ENCODE data around the gene NT5C1A.

Gene NT5C1A

DNA sequence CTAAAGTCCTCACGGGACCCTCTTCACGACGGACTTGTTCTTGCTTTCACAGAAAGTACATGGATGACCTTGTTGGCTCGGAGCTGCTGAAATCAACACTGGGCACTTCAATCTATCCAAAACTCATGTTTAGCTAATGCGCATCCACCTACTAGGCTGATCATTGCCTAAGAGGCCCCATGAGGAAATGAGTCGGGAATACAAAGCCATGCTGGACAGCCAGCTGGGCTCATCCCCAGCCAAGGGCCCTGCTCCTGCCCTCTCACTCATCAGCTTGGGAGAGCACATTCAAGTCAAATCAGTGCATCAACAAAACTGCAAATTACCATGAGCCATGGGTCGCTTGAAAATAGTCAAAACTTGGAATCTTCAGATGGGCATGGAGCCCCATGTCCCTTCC, 17.6 kb downstream of the NT5C1A start:
- H3K36me3 ChIP-seq (ENCODE audit: control insufficient read depth, insufficient read depth, low read length) = no peaks in the 10 kb centered on the region
- H3K9ac ChIP-seq (ENCODE audit: low read length) = no peak overlapping the region
- no peaks in the 10 kb centered on the region for H3K4me1 ChIP-seq (ENCODE audit: control insufficient read depth, insufficient read depth, low read length)
- no peak overlapping the region for H3K27ac ChIP-seq (ENCODE audit: low read depth, low read length)
- H3K4me3 ChIP-seq (ENCODE audit: low read length) = no peak overlapping the region
- no peaks in the 10 kb centered on the region for H3K27me3 ChIP-seq (ENCODE audit: control insufficient read depth, insufficient read depth, low read length)

DNA sequence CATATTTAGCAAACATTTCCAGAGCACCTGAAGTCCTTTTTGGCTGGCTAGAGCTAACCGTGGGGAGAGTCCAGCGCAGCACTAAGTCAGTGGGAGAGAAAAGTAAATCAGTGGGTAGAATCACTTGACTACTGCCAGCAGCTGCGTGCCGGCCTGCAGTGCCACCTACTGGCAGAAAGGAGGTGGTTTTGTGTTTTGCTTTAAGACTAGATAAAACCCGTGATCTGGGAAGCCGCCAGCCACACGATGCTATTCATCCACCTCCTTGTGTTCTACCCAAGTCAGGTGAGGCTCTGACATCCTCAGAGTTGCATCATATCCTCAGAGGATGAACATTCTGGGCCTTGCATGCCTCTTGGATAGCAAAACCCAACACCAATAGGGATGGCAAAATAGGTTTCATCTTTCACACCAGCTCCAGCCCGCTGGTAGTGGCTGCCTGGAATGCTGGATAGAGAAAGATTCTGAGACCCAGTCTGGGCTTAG, 18.3 kb downstream of the NT5C1A start:
- Histone ChIP-seq H3K4me1 (ENCODE audit: control insufficient read depth, insufficient read depth, low read length) (no peaks in the 10 kb centered on the region), H3K9ac (ENCODE audit: low read length) (no peak overlapping the region), H3K27me3 (ENCODE audit: control insufficient read depth, insufficient read depth, low read length) (no peaks in the 10 kb centered on the region), H3K36me3 (ENCODE audit: control insufficient read depth, insufficient read depth, low read length) (no peaks in the 10 kb centered on the region), H3K27ac (ENCODE audit: low read depth, low read length) (no peak overlapping the region), H3K4me3 (ENCODE audit: low read length) (no peak overlapping the region)

GRCh38 chr1:39652554-39652953, 19.4 kb downstream of the NT5C1A start:
- H3K9ac ChIP-seq (ENCODE audit: low read length) = no peak overlapping the region
- H3K36me3 ChIP-seq (ENCODE audit: control insufficient read depth, insufficient read depth, low read length) = no peaks in the 10 kb centered on the region
- H3K4me3 ChIP-seq (ENCODE audit: low read length) = no peak overlapping the region
- no peak overlapping the region for H3K27ac ChIP-seq (ENCODE audit: low read depth, low read length)
- no peaks in the 10 kb centered on the region for H3K4me1 ChIP-seq (ENCODE audit: control insufficient read depth, insufficient read depth, low read length)
- no peaks in the 10 kb centered on the region for H3K27me3 ChIP-seq (ENCODE audit: control insufficient read depth, insufficient read depth, low read length)

- H3K4me1 ChIP-seq (ENCODE audit: control insufficient read depth, insufficient read depth, low read length) = no peaks in the 10 kb centered on the region
- no peak overlapping the region for H3K9ac ChIP-seq (ENCODE audit: low read length)
- H3K27me3 ChIP-seq (ENCODE audit: control insufficient read depth, insufficient read depth, low read length) = no peaks in the 10 kb centered on the region
- H3K4me3 ChIP-seq (ENCODE audit: low read length) = no peak overlapping the region
- no peak overlapping the region for H3K27ac ChIP-seq (ENCODE audit: low read depth, low read length)
- no peaks in the 10 kb centered on the region for H3K36me3 ChIP-seq (ENCODE audit: control insufficient read depth, insufficient read depth, low read length)
Measured at GRCh38 chr1:39652105-39652504, 19.8 kb downstream of the NT5C1A start.

DNA sequence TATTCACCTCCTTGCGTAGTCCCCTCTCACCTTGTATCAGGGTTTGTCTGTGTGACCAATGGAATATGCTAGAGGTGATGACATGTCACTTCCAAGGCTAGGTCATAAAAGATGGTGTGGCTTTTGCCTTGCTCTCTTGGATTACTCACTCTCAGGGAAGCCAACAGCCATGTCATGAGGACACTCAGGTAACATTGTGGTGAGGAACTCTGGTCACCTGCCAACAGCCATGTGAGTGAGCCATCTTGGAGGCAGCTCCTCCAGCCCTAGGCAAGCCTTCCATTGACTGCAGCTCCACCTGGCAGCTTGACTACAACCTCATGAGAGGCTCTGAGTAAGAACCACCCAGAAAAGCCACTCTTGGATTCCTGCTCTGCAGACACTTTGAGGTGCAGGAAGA, 21.5 kb downstream of the NT5C1A start:
- H3K27ac ChIP-seq (ENCODE audit: low read depth, low read length) = no peak overlapping the region
- H3K4me3 ChIP-seq (ENCODE audit: low read length) = no peak overlapping the region
- no peaks in the 10 kb centered on the region for H3K36me3 ChIP-seq (ENCODE audit: control insufficient read depth, insufficient read depth, low read length)
- no peaks in the 10 kb centered on the region for H3K27me3 ChIP-seq (ENCODE audit: control insufficient read depth, insufficient read depth, low read length)
- H3K4me1 ChIP-seq (ENCODE audit: control insufficient read depth, insufficient read depth, low read length) = no peaks in the 10 kb centered on the region
- no peak overlapping the region for H3K9ac ChIP-seq (ENCODE audit: low read length)

DNA sequence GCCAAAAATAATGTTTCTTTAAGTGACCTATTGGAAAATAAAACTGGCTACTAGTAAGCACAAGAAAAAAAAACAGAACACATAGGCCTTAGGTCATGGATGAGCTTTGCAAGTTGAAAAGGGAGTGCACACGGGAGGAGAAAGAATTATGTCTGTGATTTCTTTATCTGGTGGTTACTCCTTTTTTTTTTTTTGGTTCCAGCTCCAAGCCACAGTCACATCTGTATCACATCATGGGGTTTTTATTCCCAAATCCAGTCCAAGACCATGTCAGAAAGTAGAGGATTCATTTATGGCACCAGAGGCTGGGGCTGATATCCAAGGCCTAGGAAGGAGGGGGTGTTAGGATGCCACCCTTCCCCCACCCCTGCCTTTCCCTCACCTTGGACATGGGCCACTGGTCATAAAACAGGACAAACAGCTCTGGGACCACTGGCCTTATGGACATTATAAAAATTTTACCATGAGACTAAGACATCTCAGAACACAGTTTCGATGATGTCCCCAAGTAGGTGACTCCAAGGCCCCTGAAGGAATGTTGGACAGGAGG, 22.2 kb downstream of the NT5C1A start:
- H3K27me3 ChIP-seq (ENCODE audit: control insufficient read depth, insufficient read depth, low read length) = no peaks in the 10 kb centered on the region
- H3K4me3 ChIP-seq (ENCODE audit: low read length) = no peak overlapping the region
- no peak overlapping the region for H3K27ac ChIP-seq (ENCODE audit: low read depth, low read length)
- H3K4me1 ChIP-seq (ENCODE audit: control insufficient read depth, insufficient read depth, low read length) = no peaks in the 10 kb centered on the region
- H3K36me3 ChIP-seq (ENCODE audit: control insufficient read depth, insufficient read depth, low read length) = no peaks in the 10 kb centered on the region
- no peak overlapping the region for H3K9ac ChIP-seq (ENCODE audit: low read length)

GRCh38 chr1:39648496-39648895, 23.4 kb downstream of the NT5C1A start:
- no peaks in the 10 kb centered on the region for H3K27me3 ChIP-seq (ENCODE audit: control insufficient read depth, insufficient read depth, low read length)
- H3K27ac ChIP-seq (ENCODE audit: low read depth, low read length) = no peak overlapping the region
- H3K4me1 ChIP-seq (ENCODE audit: control insufficient read depth, insufficient read depth, low read length) = no peaks in the 10 kb centered on the region
- no peaks in the 10 kb centered on the region for H3K36me3 ChIP-seq (ENCODE audit: control insufficient read depth, insufficient read depth, low read length)
- no peak overlapping the region for H3K9ac ChIP-seq (ENCODE audit: low read length)
- H3K4me3 ChIP-seq (ENCODE audit: low read length) = no peak overlapping the region

DNA sequence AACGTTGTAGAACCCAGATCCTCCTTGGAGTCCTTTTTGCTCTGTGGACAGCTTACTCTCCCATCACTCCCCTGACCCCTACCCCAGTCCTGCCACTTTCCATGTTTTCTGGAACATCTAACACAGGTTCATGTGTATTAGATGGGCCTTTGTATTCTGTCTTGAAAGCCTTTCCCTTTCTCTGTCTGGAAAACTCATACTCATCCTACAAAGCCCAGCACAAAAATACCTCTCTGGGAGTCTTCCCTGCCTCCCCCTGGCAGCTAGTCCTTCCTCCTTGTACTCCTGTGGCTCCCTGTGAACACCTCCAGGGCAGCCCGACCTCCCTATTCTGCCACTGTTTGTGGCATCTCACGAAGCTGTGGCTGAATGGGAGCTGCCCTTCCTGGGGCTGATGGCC, 24.7 kb downstream of the NT5C1A start:
- Histone ChIP-seq H3K9ac (ENCODE audit: low read length) (no peak overlapping the region), H3K4me1 (ENCODE audit: control insufficient read depth, insufficient read depth, low read length) (no peaks in the 10 kb centered on the region), H3K36me3 (ENCODE audit: control insufficient read depth, insufficient read depth, low read length) (no peaks in the 10 kb centered on the region), H3K27ac (ENCODE audit: low read depth, low read length) (no peak overlapping the region), H3K27me3 (ENCODE audit: control insufficient read depth, insufficient read depth, low read length) (no peaks in the 10 kb centered on the region), H3K4me3 (ENCODE audit: low read length) (no peak overlapping the region)

DNA sequence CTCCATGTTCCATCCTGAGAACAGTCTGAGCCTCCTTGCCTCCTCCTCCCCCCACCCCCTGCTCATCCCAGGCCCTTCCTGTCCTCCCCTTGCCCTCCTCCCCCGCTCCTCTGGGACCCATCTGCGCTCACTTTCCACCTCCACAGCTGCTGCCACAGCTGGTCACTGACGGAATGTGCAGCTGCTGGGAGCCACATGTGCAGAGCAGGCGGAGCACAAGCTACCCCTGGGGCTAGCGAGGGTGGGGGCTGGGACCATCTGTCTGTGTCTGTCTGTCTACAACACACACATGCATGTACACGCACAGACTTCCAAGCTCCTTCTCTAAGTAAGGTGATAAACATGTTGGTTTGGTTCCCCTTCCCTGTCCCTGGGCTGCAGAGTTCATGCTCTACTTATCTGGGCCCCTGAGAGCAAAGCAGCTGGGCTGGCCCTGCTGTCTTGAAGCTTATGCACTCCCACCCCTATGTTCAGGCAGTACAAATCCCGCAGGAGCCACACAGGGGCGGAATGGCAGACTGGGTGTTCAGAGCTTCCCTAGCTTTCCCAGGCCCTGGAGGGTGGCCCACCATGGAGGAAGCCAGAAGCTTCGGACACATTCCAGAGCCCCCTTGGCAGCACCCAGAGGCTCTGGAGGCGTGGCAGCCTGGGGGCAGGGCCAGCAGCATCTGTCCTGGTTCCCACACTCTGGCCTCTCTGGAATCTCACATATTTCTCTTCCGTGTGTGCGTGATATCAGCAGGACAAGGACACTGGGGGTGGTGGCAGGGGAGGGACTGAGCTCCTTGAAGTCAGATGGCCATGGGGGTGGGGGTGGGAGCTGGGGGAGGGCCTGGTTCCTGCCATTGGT, 25.4 kb downstream of the NT5C1A start:
- no peaks in the 10 kb centered on the region for H3K27me3 ChIP-seq (ENCODE audit: control insufficient read depth, insufficient read depth, low read length)
- H3K27ac ChIP-seq (ENCODE audit: low read depth, low read length) = no peak overlapping the region
- H3K4me3 ChIP-seq (ENCODE audit: low read length) = no peak overlapping the region
- H3K9ac ChIP-seq (ENCODE audit: low read length) = no peak overlapping the region
- H3K4me1 ChIP-seq (ENCODE audit: control insufficient read depth, insufficient read depth, low read length) = no peaks in the 10 kb centered on the region
- no peaks in the 10 kb centered on the region for H3K36me3 ChIP-seq (ENCODE audit: control insufficient read depth, insufficient read depth, low read length)

GRCh38 chr1:39645411-39646043, 26.4 kb downstream of the NT5C1A start:
- Histone ChIP-seq H3K27ac (ENCODE audit: low read depth, low read length) (no peak overlapping the region), H3K36me3 (ENCODE audit: control insufficient read depth, insufficient read depth, low read length) (no peaks in the 10 kb centered on the region), H3K4me3 (ENCODE audit: low read length) (no peak overlapping the region), H3K4me1 (ENCODE audit: control insufficient read depth, insufficient read depth, low read length) (no peaks in the 10 kb centered on the region), H3K9ac (ENCODE audit: low read length) (no peak overlapping the region), H3K27me3 (ENCODE audit: control insufficient read depth, insufficient read depth, low read length) (no peaks in the 10 kb centered on the region)

DNA sequence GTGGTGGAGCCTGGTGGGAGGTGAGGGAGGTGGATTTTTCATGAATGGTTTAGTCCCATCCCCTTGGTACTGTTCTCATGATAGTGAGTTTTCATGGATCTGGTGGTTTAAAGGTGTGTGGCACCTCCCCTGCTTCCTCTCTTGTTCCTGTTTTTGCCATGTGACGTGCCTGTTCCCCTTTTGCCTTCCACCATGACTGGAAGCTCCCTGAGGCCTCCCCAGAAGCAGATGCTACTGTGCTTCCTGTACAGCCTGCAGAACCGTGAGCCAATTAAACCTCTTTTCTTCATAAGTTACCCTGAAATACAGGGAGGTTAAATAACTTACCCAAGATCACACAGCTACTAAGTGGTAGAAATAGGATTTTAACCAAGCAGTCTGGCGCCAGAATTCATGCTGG, 28.2 kb downstream of the NT5C1A start:
- H3K27ac ChIP-seq (ENCODE audit: low read depth, low read length) = no peak overlapping the region
- H3K9ac ChIP-seq (ENCODE audit: low read length) = no peak overlapping the region
- no peaks in the 10 kb centered on the region for H3K4me1 ChIP-seq (ENCODE audit: control insufficient read depth, insufficient read depth, low read length)
- H3K36me3 ChIP-seq (ENCODE audit: control insufficient read depth, insufficient read depth, low read length) = no peaks in the 10 kb centered on the region
- H3K27me3 ChIP-seq (ENCODE audit: control insufficient read depth, insufficient read depth, low read length) = peaks cover 7% of the 10 kb centered on the region
- no peak overlapping the region for H3K4me3 ChIP-seq (ENCODE audit: low read length)

- Histone ChIP-seq H3K4me1 (ENCODE audit: control insufficient read depth, insufficient read depth, low read length) (no peaks in the 10 kb centered on the region), H3K4me3 (ENCODE audit: low read length) (no peak overlapping the region), H3K36me3 (ENCODE audit: control insufficient read depth, insufficient read depth, low read length) (no peaks in the 10 kb centered on the region), H3K27ac (ENCODE audit: low read depth, low read length) (no peak overlapping the region), H3K9ac (ENCODE audit: low read length) (no peak overlapping the region), H3K27me3 (ENCODE audit: control insufficient read depth, insufficient read depth, low read length) (peaks cover 8% of the 10 kb centered on the region)
Measured at GRCh38 chr1:39642796-39643195, 29.1 kb downstream of the NT5C1A start.

Measured in rectal smooth muscle tissue (tissue), 1 donor.